Globus pallidus (tissue), 1 donor: Measurements from ENCODE around the gene RFX2.
A peak's percentile ranks its signal among the peaks of the same experiment; 100 is the strongest.
"Not testable (repeated sequence)": the region's sequence is repeated elsewhere in the genome, so short reads cannot be mapped to it uniquely, and the experiment has no call there.

Experiments used
- DNase-seq: peaks from one replicate; pipeline ENCODE4 v3.0.0-alpha.2; 2015; ENCODE audit warnings: low spot score

Gene RFX2

GRCh38 chr19:6038634-6039405 is 71.5 kb downstream of the RFX2 start:
- DNase-seq, result no peak

DNA sequence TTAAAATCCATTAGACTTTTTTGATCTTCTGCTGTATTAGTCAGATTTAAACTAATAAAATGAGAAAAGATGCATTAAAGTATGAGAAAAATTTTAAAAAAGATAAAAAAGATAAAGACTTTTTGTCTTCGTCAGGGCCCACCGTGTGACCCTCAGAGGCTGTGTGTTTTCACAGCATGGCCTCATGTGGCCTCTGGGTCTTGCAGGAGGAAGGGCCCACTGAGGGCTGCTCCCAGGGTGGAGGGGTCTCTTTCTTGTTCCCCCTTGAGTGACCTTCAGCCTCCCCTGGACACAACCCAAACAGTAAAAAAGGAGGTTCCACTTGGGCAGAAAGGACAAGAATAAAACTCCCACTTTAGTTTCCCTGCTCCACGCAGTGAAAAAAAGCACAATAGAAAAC is 75.3 kb downstream of the RFX2 start:
- DNase-seq, result no peak

GRCh38 chr19:6034512-6034911 is 75.8 kb downstream of the RFX2 start:
- no peak for DNase-seq

GRCh38 chr19:6033744-6034264 is 76.5 kb downstream of the RFX2 start:
- DNase-seq, result no peak

GRCh38 chr19:6032827-6033226 is 77.5 kb downstream of the RFX2 start:
- no peak for DNase-seq

DNA sequence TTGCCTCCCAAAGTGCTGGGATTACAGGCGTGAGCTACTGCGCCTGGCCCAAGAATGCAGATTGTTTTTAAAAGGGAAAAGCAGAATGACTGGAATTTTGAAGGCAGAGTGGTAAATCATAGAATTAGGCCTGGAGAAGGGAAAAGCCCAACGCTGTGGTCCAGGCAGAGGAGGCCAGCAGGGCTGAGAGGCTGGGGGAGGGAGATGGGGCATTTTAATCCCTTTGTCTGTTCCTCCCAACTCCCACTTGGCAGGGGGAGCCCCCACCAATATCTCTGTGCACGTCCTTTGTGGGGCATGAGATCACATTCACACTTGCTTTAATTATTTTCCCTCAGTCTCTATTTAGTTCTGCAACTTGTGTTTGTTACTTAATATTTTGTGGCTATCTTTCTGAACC is 77.9 kb downstream of the RFX2 start:
- DNase-seq, result no peak

DNA sequence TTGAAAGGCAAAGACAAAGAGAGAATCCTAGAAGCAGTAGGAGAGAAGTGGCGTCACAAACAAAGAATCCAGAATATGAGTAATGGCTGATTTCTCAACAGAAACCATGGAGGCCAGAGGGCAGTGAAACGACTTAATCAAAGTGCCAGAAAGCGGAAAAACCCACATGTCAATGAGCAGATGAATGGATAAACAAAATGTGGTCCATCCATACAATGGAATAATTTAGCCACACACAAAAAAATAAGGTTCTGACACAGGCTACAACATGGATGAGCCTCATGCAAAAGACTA is 80.1 kb downstream of the RFX2 start:
- no peak for DNase-seq

DNA sequence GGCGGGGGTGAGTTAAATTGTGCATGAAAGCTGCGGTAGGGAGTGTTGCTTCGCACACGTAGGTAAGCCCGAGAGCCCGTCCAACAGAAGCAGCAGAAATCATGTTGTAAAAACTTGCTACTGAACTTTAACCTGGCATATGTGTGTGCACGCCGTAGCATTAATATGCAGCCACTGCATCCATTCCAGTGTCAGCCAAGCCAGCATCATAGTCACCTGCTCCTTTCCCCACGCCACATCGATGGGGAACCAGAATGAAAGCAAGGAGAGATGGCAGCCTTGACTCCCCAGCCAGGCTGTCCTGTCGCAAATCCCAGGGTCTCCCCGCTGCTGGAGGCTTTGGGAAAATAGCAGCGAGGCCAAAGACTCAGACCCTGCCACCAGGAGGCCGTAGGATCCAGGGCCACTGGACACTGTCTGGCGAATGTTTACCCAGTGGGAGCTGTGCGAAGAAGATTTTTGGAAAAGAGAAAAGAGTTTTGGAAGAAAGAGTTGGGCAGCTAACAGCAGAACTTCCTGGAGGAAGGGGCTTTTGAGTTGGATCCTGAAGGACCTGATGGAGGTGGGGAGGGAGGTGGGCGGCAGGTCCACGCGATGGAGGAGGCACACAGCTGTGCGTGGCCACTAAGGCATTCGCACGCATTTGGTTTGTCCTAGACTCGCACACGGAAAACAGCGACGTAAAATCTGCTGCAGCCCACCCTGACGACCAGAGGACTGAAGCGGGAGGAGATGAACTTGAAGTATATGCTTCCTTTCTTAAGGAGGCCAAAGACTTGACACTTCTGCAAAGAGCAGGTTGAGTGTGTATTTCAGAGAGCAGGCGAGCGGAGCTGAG is 83.7 kb downstream of the RFX2 start:
- DNase-seq, result no peak

DNA sequence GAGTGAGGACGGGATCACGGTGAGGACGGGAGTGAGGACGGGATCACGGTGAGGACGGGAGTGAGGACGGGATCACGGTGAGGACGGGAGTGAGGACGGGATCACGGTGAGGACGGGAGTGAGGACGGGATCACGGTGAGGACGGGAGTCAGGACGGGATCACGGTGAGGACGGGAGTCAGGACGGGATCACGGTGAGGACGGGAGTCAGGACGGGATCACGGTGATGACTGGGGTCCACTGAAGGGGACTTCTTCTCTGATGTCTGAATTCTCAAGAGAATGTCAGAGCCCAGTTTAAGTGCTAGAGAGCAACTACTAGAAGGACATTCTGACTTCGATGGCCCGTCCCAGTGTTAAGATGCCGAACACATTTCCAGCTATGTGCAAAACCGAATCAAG is 85.5 kb downstream of the RFX2 start:
- not testable (repeated sequence) for DNase-seq

GRCh38 chr19:6023936-6024335 is 86.4 kb downstream of the RFX2 start:
- no peak for DNase-seq

GRCh38 chr19:6023085-6023682 is 87.1 kb downstream of the RFX2 start:
- no peak for DNase-seq

GRCh38 chr19:6022570-6023064 is 87.7 kb downstream of the RFX2 start:
- DNase-seq, result no peak

- peak; percentile 70 for DNase-seq
Measured at GRCh38 chr19:6021878-6022569, 88.3 kb downstream of the RFX2 start.

GRCh38 chr19:6020972-6021805 is 89.1 kb downstream of the RFX2 start:
- DNase-seq, result no peak

GRCh38 chr19:6020166-6020882 is 90.0 kb downstream of the RFX2 start:
- DNase-seq, result no peak

- no peak for DNase-seq
Measured at GRCh38 chr19:6018786-6019185, 91.5 kb downstream of the RFX2 start.

DNA sequence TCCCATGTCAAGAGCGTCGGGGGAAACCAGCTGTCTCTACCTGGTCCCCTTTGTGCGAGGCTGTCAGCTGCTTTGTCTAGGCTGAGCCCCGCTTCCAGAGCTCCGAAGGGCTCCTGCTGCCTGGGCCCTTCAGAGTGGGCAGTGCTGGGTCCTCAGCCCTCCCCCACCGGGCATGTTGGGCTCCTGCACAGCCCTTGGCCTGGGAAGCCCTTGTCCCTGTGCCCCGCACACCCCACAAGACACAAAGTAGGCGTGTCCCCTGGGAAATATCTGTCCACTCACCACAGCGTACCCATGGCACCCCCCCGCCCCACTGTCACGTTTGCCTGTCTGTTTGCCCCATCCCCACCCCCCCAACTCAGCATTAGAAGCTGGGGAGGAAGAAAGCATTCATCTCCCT is 92.7 kb downstream of the RFX2 start:
- DNase-seq, result no peak

- no peak for DNase-seq
Measured at GRCh38 chr19:6015841-6016545, 94.3 kb downstream of the RFX2 start.

DNA sequence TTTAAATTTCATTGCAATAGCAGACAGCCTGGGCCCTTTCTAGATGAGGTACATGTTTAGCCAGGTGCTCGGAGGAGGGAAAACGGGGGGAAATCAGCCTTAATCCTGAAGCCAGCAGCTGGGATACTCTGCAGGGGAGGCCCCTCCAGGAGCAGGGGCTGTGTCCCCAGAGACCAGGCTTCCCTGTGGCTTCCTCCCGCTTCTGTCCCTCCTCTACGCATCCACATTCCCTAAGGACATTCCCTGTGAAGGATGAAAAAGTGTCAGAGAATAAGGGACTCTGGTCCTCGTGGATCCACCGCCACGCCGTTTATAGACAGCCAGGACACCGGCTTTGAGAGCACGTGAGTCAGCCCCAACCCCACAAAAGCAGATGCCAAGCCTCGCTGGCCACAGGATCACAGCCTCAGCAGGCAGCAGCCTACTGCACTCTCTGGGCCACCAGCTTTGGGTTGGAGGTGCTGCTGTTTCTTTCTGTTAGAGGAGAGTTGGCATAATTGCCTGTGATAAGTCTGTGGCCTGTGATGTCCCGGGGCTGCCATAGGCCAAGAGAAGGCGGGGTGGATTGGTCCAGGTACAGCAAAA is 95.7 kb downstream of the RFX2 start:
- DNase-seq, result no peak
